ENCODE results near the gene CLEC16A.

The CLEC16A gene

DNA sequence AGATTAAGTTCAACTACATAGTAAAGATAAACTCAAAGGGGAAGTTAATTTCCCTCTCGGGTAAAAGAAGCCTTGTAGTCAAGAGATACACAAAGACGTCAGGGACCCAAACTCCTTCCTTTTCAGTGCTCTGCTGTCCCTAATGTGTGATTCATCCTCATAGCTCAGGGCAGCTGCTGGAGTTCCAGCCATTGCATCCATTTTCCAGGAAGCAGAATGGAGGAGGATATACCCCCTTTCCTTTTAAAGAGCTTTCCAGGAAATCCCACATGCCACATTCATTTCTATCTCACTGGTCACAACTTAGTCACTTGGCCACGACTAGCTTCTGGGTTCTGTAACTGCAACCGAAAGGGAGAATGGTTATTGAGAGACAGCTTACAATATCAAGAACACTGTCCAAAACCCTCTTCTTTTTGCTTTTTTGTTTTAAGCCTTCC lies 216.3 kb downstream of the CLEC16A start:
- DNase-seq (ENCODE audit: low spot score), result no peak

DNA sequence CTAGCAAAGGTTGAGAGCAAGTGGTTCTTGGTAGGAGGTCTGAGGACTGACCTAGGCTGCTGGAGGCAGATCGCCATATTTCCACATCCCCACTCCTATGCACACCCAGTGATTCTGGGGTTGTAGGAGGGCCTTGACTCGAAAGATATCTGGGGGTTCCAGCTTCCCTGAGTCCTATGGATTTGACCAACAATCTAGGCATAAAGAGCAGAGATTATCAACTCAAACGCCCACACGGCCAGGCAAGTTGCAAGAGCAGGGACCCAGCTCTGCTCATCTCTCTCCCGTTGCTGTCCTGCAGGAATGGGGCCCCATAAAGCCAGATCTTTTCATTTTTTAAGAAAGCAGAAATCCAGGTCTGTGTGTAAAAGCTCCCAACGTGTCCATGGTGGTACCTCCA lies 217.1 kb downstream of the CLEC16A start:
- no peak for DNase-seq (ENCODE audit: low spot score)

DNA sequence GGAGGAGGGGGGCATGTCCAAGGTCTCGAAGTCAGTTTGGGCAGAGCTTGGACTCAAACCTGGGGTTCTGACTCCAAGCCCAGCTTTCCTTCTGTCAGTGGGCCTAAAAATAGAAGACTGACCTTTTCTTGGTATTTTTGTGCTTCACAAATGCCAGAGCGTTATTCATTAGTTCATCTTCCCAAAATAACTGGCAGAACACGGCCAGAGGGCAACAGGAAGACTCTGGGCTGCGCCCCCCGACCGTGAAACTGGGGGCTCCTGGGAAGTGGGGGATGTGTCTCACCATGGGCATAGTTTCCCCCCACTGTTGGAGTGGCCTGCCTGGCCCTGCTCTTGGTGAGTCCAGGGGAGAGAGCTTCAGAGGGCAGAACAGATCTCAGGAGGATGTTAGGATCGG lies 217.6 kb downstream of the CLEC16A start:
- DNase-seq (ENCODE audit: low spot score), result no peak

DNA sequence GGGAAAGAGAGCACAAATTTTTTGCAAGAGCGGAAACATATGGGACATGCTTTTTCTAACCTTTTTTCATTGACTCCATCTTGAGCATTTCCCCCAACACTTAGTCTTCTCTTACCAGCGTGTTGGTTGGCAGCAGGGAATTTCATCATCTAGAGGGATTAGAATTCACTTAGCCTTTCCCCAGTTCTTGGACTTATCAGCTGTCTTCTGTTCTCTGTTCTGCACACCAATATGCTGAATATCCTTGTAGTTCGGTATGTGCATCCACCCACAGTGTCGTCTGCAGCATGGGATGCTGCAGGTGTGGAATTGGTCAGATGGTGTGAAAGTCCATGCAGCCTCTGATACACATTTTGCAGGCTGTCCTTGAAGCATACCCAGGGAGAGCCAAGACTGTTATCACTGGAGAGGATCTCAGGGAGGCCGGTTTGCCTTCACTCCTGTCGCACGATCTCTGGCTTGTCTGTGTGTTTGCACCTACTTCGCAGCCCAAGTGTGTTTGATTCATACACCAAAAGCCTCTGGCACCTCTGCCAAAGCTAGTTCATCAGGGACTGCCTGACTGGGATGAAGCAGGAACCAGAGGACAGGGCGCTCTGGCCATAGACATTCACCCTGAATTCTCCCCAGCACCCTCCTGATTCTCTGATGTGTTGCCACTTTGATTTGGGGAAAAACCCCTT lies 218.4 kb downstream of the CLEC16A start:
- DNase-seq (ENCODE audit: low spot score), result no peak

DNA sequence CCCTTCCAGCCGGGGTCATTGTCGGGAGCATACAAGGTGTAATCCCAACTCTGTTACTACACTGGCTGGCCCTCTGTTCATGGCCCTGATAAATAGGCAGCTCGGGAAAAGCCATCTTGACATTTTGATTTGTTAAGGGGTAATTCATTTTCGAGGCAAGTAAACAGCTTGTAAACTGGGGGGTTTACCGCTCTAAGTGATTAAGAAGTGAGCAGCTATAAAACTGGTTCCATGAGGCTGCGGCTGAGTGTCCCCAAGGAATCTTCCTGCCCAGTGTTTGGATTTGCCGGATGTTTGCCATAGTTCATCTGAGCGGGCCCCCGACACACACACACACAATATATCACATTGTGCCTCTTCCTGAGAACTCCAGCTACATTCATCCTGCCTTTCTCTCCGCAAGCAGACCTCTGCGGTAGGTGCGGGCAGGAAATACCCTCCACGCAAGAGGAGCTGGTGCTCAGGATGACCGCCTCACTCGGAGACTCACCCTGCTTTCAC lies 219.4 kb downstream of the CLEC16A start:
- DNase-seq (ENCODE audit: low spot score), result no peak

DNA sequence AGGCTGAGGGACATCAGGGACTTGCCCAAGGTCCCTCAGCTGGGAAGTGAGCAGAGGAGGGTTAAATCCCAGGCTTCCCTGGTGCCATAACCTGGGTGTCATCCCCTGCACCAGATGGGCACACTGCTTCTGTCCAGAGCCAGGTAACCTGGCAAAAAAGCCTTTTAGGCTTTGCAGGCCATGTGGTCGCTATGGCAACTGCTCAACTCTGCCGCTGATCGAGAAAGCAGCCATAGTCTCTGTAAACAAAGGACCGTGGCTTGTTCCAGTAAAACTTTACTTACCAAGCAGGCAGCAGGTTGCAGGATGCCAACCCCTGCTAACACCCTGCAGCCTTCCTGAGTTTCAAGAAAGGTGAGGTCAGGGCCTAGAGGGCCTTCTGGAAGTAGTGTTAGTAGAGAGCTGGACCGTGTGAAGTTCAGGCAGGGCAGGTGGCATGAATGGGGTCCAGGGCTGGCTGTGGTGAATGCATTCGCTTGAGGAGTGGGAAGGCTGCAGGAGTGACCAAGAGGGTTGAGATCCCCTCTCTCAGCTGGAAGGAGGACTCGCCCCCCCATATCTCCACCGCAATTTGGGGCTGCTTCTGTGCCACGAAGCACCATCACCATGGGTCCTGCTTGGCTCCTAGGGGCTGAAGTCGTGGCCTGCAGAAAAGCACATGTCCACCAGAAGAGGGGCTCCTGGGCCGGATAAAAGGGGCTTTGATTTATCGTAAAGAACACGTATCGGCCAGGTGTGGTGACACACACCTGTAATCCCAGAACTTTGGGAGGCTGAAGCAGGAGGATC lies 220.3 kb downstream of the CLEC16A start:
- DNase-seq (ENCODE audit: low spot score), result no peak

DNA sequence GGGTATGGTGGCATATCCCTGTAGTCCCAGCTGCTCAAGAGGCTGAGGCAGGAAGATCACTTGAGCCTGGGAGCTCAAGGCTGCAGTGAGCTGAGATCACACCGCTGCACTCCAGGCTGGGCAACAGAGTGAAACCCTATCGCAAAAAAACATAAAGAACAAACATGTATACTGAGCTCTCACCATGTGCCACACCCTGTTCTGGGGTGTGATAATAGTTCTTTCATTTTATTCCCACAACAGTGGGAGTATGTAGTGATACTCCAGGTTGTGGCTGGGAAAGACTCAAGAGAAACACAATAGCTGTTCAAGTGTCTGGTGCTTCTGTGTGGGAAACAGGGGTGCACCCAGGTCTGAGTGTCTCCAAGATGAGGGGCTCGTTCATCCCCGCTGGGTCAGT lies 221.0 kb downstream of the CLEC16A start:
- DNase-seq (ENCODE audit: low spot score), result no peak

DNA sequence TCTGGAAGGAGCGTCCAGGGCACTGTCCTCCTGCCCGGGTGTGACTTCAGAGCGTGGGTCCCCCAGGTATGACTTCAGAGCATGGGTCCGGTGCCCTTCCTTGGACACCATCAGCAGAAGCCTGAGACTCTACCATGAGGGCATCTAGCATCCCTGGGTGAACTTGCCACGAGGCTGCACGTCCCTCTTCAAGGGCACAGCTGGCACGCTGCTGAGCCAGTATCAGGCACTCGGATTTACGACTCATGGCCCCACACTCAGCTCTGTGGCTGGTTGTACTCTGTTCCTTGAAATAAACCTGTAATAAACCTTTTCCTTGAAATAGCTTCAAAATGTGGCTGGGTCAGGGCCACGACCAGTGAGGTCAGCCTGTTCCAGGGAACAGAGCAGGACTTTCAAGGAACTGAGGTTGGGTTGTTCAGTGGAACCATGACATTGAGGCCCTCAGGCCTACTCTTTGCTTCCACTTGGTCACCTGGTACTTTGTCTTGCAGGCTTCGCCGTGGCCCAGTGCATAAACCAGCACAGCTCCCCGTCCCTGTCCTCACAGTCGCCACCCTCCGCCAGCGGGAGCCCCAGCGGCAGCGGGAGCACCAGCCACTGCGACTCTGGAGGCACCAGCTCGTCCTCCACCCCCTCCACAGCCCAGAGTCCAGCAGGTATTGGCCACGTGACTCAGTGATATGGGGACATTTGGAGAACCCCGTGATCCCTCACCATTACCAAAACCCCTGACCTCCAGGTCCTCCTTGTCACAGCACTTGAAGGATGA lies 221.7 kb downstream of the CLEC16A start:
- DNase-seq (ENCODE audit: low spot score), result no peak

DNA sequence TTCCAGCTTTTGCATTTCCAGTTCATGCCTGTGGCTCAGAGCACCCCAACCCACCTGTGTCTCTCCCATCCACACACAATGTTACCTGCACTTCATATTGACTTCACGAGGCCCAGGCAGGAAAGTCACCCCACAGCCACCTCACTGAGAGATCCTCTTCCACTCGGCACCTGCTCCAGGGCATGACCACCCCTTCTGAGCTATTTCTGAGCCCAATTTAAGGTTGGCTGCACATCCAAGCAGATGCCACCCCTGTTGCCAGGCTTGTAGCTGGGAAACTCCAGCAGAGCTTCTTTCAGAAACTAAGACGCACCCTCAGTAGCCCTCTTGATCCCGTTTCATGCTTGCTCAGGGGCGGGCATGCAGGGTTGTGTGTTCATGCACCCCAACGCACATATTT lies 223.2 kb downstream of the CLEC16A start:
- DNase-seq (ENCODE audit: low spot score), result no peak

DNA sequence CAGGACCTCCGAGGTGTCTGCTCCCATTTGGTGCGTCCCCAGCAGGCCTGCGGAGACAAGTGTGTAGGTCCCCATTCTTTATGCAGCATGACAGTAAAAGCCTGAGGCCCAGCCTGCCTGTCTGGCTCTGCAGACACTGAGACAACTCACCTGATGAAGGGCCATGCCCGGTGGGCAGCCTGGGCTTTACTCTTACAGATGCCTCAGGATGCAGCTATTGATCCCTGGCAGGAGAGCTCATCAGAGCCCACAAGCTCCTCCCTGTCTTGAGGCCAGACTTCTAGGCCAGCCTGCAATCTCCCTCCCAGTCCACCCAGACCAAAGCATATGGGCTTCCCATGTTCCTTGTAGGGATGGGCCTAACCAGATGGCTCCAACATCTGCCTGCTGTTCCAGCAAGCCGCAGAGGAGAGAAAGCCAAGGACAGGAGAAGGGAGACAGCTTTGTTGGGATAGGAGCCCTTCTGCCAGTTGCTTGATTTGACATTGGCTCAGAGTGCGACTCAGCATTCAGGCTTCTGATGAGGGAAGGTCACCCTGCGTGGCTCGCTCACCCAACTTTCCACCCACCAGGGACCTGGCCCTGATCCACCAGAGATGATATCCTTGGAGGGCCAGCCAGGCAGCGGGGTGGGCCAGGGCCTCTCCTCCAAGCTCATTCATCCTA lies 224.2 kb downstream of the CLEC16A start:
- DNase-seq (ENCODE audit: low spot score), result no peak

DNA sequence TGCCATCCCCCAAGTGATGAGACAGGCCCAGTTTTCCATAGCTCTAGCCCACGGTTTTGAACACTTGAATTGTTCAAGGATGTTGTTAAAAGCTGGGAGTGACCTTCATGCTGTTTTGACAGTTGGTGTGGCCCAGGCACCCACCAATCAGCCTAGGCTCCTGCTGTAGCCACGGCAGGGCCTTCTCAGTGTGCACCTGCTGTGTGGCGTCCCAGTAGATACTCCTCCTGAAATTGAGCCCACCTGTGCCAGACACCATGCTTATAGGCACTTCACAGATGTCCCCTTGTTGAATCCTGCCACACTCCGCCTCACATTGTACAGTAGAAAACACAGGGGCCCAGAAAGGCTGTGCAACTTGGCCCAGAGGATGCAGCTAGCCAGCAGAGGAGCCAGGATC lies 225.3 kb downstream of the CLEC16A start:
- no peak for DNase-seq (ENCODE audit: low spot score)

DNA sequence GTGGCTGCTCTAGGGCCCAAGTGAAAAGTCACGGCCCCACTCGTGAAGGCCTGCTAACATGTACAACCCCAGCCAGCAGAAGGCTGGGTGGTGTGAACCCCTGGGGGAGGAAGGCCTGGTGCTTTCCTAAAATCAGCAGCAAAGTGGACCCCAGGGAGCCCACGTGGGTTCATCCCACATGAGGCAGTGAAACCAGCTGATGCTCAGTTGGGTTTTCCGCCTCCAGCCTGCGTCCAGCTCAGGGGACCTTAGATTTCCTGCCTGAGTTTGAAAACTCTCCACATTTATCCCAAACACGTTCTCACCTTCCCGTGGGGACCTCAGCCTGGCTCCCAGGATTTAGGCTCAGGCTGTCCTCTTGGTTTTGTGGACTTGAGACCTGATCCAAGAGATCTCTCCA lies 225.8 kb downstream of the CLEC16A start:
- no peak for DNase-seq (ENCODE audit: low spot score)

DNA sequence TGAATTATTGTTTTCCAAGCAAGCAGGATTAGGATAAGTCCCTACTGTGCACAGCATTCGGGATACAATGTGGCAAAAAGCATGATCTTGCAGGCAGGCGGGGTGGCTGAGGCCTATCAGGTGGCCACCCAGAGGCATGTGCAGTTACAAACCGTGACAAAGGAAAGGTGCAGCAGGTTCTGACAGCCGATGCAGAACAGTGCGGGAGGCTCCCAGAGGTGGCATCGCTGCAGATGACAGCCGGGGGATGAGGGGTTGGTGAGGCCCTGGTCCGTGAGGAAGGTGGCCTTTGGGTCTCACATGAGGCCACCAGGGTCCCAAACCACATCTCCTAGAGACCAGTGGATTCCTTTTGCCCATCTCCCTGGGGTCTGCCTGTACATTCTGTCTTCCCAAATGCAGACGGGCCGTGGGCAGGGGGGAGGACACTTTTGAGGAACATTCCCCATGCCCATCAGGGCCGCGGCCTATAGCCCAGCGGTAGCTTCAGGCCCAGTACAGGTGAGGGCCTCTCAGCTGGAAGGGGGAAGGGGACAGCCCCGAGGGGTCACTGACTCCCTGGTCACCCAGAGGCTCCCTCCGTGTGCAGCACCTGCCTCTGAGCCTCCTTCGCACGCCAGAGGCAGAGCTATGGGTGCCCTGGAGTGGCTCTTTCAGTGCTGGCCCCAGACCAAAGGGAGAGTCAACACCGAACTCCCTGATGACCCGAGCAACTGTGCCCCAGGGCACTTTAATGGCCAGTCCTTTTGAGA lies 226.5 kb downstream of the CLEC16A start:
- DNase-seq (ENCODE audit: low spot score), result no peak

DNA sequence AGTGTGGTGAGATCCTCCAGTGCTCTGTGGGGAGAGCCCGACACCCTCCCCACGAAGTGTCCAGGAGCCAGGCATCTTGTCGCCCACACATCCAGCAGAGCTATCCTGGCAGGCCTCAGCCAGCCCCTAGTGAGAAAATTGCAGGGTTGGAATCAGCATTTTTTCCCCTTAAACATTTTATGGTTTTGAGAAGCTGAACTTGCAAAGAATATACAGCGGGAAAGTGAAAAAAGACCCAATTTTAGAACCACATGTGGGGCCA lies 227.0 kb downstream of the CLEC16A start:
- no peak for DNase-seq (ENCODE audit: low spot score)

DNA sequence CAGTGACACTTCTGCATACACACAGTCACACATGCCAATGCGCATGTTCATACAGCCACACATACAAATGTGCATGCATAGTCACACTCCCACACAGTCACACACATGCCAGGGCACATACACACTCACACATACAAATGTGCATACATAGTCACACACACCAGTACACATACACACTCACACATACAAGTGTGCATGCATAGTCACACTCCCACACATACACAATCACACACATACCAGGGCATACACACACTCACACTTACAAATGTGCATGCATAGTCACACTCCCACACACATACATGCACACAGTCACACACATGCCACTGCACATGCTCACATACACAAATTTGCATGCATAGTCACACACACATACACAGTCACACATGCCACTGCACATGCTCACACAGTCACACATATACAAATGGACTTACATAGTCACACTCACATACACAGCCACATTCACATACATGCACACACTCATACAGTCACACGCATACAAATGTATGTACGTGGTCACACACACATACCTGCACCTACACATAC lies 227.5 kb downstream of the CLEC16A start:
- no peak for DNase-seq (ENCODE audit: low spot score)

DNA sequence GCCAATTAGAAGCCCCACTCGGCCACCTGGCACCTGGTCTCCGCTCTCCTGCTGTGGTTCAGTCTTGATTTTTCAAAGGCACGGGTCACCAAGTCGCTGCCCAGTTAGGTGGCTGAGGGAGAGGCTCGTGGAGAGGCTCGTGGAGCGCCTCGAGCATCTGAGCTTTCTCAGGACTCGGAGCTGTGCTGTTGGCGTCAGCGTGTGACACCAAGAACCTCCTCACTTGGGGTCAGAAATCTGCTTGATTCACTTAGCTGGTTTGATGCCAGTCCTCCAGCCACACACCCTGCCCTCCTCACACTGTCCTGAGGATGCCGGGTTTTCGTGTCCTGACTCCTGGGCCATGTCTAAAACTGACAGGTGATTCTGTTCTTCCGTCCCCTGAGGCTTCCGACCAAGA lies 229.1 kb downstream of the CLEC16A start:
- DNase-seq (ENCODE audit: low spot score), result no peak

DNA sequence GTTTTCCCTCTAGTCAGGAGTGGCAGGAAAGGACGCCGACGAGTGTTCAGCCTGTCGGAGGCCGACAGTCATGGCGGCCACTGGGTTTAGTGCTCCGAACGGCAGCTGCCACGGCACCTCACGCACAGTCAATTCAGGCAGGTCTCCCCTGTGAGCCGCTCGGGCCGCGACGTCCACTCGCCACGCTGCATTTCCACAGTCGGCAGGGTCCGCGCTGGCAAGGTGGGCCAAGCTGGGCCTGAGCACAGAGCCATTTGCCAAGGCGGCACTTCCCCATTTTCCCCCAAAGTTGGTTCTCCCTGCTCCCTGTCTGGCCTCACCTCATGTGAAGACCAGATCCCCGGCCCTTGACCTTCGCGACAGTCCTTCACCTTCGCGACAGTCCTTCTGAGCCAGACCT lies 229.8 kb downstream of the CLEC16A start:
- no peak for DNase-seq (ENCODE audit: low spot score)

DNA sequence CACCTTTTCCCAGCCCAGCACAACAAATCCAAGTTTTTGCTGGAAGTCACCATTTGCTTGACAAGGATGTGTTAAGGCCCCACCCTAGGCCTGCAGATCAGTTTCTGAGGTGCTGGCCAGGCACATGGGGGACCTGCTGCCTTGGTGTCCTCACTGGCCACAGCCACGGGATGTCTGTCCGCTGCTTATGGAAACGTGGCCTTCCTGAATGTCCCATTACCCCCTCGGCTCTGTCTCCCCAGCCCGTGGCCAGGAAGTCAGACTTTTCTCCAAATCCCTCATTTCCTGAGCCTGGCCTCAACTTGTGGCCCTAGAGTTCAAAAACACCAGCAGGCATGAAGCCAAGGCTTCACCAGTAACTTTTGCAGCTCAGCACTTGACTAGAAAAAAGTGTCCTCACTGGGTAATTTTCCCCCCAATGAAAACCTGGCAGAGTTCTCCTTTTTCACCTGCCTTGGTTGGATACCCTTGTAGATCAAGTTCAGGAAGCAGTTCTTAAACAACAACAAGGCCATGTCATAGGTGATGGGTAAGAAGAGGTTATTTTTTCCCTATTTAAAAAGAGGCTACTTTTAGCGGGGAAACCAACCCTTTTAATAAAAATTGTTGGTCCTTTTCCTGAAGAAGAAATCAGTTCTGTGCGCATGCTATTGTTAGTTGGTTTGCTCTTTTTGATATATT lies 230.9 kb downstream of the CLEC16A start:
- DNase-seq (ENCODE audit: low spot score), result no peak

DNA sequence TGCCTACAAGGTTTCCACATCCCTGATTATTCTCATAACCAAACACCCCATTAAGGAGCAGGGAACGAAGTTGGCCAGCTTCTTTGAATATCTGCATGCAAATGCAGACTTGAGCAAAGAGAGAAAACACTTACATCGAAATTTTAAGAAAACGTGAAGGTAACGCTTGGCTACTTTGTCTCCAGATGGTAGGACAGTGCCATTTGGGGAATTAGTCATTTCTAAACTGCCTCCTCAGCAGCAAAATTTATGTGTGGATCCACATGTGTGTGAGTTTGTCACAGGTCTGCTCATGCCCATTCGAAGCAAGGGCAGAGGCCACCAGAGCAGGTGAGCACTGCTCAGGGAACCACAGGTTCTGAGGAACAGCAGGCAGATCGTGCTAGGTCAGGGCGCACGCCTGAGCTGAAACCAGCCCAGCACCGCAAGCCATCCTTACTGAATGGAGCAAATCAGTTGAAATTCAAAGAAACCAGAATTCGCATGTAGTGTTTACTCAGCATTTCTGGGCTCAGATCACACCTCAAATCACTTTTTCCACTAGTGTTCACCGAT lies 231.5 kb downstream of the CLEC16A start:
- DNase-seq (ENCODE audit: low spot score), result no peak

DNA sequence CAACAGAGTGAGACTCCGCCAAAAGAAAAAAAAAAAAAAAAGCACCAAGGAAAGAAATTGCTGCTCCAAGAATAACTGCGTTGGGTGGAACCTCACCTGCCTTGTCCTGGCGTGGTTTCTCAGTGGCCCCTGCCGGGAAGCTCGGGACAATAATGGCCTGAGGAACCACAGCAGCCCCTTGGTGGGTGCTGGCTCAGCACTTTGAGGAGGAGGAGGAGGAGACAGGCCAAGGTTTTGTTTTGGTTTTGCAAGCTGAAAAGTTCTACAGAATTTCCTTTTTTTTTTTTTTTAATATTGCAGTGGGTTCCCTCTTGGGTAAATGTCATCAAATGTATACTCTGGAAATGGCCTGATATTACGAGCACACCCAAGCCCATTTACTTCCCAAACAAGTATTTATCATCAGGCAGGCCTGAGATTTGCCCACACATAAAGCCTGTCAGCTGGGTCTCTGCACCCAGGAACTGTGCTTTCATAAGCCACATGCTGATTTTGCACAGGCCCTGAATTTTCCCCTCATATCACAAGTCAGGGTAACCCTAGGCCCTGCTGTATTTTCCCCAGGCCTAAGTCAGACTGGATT lies 233.3 kb downstream of the CLEC16A start:
- no peak for DNase-seq (ENCODE audit: low spot score)

Data from COLO829 (cell line).